ENCODE data around the gene KCTD11. TPM values are rescaled to one million over a fixed set of nuclear protein-coding genes. Genes with fewer than 3 reads are reported as not detected.

The KCTD11 gene
- total RNA-seq, 2 donors from 2014 or later = 13.3 to 20.2 TPM

- Histone ChIP-seq H3K4me3 (no peak overlapping the region), H3K27ac (no peak overlapping the region), H3K4me1 (ENCODE audit: control insufficient read depth in 1 of 2, low read depth in 2 of 2) (peaks cover 31 to 57% of the 10 kb centered on the region in 2 donors), H3K27me3 (replicated peaks; ENCODE audit: insufficient read depth) (no peaks in the 10 kb centered on the region), H3K9me3 (no peaks in the 10 kb centered on the region), H3K36me3 (peaks cover 58% of the 10 kb centered on the region)
- no peak for ATAC-seq (ENCODE audit: insufficient number of reproducible peaks, low FRiP score, low read depth)
- TF ChIP-seq CTCF (IDR thresholded peaks at IDR 0.05) = peak; percentile 13
- DNase-seq (ENCODE audit: low spot score) = no peak
Observed at GRCh38 chr17:7313088-7313889, 38.7 kb upstream of the KCTD11 start.

GRCh38 chr17:7313890-7314718 lies 37.9 kb upstream of the KCTD11 start:
- Histone ChIP-seq H3K27me3 (replicated peaks; ENCODE audit: insufficient read depth) (no peaks in the 10 kb centered on the region), H3K9me3 (no peaks in the 10 kb centered on the region), H3K36me3 (peaks cover 66% of the 10 kb centered on the region), H3K4me1 (ENCODE audit: control insufficient read depth in 1 of 2, low read depth in 2 of 2) (peaks cover 30 to 48% of the 10 kb centered on the region in 2 donors), H3K4me3 (peak overlapping the region; percentile 99), H3K27ac (peak overlapping the region; percentile 90 to 98)
- TF ChIP-seq CTCF (IDR thresholded peaks at IDR 0.05) = no peak
- ATAC-seq (ENCODE audit: insufficient number of reproducible peaks, low FRiP score, low read depth) (no peak), DNase-seq (ENCODE audit: low spot score) (no peak)

GRCh38 chr17:7314719-7315569 lies 37.0 kb upstream of the KCTD11 start, which contains the start of gene GPS2:
Gene GPS2 (minus strand): TSS chr17:7315360. CDS start chr17:7315052, 308 bp downstream.
- Histone ChIP-seq H3K9me3 (no peaks in the 10 kb centered on the region), H3K27me3 (replicated peaks; ENCODE audit: insufficient read depth) (no peaks in the 10 kb centered on the region), H3K4me1 (ENCODE audit: control insufficient read depth in 1 of 2, low read depth in 2 of 2) (peaks cover 22 to 40% of the 10 kb centered on the region in 2 donors), H3K4me3 (peak within 1 kb of the TSS; percentile 99), H3K36me3 (peaks cover 61% of the 10 kb centered on the region), H3K27ac (peak within 1 kb of the TSS; percentile 90 to 98)
- ATAC-seq (ENCODE audit: insufficient number of reproducible peaks, low FRiP score, low read depth) (peak; percentile 58), DNase-seq (ENCODE audit: low spot score) (peak; percentile 75)
- TF ChIP-seq CTCF (IDR thresholded peaks at IDR 0.05) = no peak

- DNase-seq (ENCODE audit: low spot score) = no peak
- Histone ChIP-seq H3K9me3 (no peaks in the 10 kb centered on the region), H3K27me3 (replicated peaks; ENCODE audit: insufficient read depth) (no peaks in the 10 kb centered on the region), H3K27ac (peak overlapping the region; percentile 90 to 98), H3K4me3 (peak overlapping the region; percentile 99), H3K36me3 (peaks cover 61% of the 10 kb centered on the region), H3K4me1 (ENCODE audit: control insufficient read depth in 1 of 2, low read depth in 2 of 2) (peaks cover 20 to 34% of the 10 kb centered on the region in 2 donors)
- TF ChIP-seq CTCF (IDR thresholded peaks at IDR 0.05) = no peak
- no peak for ATAC-seq (ENCODE audit: insufficient number of reproducible peaks, low FRiP score, low read depth)
Observed at GRCh38 chr17:7315570-7316235, 36.3 kb upstream of the KCTD11 start.

Data from thoracic aorta (tissue), 2 donors.